Right forelimb (tissue), 1 donor: ENCODE results near the gene NOM1.
"Not testable (repeated sequence)": the region's sequence is repeated elsewhere in the genome, so short reads cannot be mapped to it uniquely, and the experiment has no call there.

Source experiments
- DNase-seq: peaks from one replicate; pipeline ENCODE4 v3.0.0-alpha.2; 2018

The NOM1 gene, protein sequence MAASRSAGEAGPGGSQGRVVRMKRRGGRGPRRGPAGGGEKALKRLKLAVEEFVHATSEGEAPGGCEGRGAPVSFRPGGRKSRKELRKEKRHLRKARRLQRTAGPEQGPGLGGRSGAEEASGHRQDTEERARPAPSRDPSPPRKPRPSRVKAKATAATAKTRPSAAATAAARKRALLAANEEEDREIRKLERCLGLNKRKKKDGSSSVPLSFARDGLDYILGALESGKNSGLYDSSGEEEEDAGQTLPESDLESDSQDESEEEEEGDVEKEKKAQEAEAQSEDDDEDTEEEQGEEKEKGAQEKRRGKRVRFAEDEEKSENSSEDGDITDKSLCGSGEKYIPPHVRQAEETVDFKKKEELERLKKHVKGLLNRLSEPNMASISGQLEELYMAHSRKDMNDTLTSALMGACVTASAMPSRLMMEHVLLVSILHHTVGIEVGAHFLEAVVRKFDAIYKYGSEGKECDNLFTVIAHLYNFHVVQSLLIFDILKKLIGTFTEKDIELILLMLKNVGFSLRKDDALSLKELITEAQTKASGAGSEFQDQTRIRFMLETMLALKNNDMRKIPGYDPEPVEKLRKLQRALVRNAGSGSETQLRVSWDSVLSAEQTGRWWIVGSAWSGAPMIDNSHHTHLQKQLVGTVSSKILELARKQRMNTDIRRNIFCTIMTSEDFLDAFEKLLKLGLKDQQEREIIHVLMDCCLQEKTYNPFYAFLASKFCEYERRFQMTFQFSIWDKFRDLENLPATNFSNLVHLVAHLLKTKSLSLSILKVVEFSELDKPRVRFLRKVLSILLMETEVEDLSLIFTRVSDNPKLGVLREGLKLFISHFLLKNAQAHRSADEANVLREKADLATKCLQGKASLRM

DNA sequence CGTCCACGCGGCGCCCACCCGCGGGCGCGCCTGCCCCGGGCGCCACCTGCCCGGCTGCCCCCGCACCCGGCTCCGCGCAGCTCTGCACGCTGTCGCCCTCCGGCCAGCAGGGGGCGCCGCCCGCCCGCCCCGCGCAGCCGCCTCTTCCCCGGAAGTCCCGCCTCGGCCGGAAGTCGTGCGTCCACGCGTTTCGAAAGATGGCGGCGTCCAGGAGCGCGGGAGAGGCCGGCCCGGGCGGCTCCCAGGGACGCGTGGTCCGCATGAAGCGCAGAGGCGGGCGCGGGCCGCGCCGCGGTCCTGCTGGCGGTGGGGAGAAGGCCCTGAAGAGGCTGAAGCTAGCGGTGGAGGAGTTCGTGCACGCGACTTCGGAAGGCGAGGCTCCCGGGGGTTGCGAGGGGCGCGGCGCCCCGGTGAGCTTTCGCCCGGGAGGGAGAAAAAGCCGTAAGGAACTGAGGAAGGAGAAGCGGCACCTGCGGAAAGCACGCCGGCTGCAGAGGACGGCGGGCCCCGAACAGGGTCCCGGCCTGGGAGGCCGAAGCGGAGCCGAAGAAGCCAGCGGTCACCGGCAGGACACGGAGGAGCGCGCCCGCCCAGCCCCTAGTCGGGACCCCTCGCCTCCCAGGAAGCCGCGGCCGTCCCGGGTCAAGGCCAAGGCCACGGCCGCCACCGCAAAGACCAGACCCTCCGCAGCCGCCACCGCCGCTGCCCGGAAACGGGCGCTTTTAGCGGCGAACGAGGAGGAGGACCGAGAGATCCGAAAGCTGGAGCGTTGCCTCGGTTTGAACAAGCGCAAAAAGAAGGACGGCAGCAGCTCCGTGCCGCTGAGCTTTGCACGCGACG is at the start of gene NOM1:
TSS of gene NOM1 (plus strand) at position 172 of the 840 bp plus-strand sequence. CDS start at position 198, 26 bp downstream.
- peak; percentile 95 for DNase-seq

DNA sequence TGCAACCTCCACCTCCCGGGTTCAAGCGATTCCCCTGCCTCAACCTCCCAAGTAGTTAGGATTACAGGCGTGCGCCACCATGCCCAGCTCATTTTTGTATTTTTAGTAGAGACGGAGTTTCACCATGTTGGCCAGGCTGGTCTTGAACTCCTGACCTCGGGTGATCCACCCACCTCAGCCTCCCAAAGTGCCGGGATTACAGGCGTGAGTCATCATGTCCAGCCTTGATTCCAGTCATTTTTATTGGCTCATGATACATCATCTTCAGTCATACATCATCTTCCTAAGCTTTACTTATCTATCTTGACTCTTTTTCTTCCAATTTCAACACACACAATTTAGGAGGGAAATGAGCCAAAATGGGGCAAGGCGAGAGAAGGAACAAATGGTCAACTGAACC is 49.4 kb upstream of the NOM1 start:
- not testable (repeated sequence) for DNase-seq

DNA sequence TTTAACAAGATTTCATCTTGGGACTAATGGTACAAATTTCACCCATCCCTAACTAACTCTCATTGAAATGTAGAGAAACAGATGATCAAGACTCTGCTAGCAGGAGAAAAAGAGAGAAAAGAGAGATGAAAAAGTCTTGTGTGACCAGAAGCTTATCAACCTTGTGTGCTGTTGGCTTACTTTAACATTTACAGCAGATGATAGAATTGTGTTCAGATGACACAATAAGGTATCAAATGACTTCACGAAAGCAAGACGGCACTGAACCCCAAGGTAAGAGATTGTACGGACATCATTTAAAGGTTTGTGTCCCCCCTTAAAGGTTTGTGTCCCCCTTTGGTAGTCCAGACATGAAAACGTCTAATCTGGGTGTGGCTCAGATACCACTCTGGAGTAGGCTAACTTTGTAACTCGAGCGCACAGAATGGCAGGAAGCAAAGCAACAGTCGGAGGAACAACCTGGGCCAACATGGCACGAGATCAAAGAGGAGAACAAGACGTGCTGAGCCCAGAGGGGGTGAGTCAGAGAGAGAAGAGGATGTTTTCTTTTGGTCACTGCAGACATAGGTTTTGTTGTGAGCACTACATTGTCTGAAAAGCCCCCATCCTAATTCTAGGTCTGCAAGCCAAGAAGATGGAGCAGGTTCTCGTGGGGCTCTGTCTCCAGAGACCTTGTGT is 46.1 kb upstream of the NOM1 start:
- DNase-seq: no peak

DNA sequence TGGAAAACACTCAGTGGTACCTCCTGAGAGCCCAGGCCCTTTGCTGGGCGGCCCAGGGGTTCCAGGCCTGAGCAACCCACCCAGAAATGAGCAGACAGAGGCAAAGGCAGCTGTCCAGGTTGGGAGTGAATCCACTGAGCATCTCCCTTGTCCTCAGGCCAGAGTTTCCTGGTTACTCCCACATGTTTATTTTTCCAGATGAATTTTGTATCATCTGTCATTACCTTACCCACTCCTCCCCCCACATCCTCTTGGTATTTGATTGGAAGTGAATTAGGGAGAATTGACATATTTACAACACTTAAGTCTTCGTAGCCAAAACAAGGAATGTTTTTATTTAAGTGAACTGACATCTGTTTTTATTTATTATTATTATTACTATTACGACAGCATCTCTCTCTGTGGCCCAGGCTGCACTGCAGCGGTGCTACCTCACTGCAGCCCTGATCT is 43.3 kb upstream of the NOM1 start:
- peak; percentile 54 for DNase-seq

DNA sequence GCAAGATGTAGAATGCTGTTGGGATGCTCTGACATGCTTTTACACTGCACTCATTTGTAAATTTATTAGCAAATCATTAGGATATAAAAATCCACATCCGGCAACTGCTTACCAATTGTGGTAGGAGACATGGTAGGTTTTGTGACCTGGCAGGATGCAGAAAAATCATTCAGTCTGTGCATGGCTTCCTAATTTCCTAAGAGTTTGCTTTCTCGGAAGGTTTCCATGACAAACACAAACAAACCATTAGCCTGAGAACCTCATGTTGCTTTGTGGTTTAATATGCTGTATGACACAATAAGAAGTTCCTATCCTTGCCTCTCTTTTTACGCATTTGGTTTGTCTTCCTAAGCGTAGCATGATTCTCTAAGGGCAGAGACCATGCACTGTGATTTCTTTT is 41.9 kb upstream of the NOM1 start:
- no peak for DNase-seq

DNA sequence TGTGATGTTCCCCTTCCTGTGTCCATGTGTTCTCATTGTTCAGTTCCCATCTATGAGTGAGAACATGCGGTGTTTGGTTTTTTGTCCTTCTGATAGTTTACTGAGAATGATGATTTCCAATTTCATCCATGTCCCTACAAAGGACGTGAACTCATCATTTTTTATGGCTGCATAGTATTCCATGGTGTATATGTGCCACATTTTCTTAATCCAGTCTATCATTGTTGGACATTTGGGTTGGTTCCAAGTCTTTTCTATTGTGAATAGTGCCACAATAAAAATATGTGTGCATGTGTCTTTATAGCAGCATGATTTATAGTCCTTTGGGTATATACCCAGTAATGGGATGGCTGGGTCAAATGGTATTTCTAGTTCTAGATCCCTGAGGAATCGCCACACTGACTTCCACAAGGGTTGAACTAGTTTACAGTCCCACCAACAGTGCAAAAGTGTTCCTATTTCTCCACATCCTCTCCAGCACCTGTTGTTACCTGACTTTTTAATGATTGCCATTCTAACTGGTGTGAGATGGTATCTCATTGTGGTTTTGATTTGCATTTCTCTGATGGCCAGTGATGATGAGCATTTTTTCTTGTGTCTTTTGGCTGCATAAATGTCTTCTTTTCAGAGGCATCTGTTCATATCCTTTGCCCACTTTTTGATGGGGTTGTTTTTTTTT is 39.8 kb upstream of the NOM1 start:
- DNase-seq: not testable (repeated sequence)

DNA sequence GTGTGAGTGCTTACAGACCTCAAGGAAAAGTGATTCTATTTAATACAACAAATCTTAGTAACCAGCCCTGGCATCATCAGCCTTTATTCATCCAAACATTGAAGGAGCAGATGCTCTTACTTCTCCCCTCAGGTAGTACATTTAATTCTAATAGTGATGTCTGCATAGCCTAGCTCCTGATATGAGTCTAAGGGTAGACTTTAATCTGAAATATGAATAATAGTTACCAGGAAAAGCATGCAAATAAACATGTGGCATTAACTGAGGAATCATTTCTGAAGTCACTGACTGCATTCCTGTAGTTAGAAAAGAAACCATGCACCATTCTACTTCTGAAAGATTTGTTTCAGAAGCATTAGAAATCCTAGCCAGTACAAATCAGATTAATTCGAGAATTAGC is 30.9 kb upstream of the NOM1 start:
- no peak for DNase-seq

DNA sequence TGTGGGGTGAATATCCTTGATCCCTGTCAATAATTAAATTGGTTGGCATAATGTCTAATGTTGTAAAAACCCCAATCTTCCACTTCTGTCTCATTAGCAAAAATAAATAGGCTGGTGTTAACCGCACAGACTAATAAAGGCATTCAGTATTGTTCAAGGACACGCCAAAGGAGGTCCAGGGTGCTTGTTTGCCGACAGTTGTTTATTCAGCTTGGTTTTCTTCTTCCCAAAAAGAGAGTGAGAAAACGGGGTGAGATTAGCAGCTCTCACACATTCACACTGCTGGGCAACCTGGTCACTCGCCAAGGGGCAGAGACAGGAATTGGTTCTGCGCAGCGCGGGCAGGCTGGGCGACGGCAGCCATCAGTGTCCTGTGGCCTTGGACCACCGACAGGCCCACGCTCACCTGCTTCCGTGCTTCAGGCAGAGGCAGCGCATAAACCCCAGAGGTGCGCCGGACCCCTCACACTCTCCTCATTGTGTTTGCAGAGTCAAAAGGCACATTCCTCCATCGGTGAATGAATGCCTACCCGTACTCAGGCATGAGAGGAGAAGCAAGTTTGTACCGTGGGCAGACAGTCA is 30.3 kb upstream of the NOM1 start:
- DNase-seq: no peak

DNA sequence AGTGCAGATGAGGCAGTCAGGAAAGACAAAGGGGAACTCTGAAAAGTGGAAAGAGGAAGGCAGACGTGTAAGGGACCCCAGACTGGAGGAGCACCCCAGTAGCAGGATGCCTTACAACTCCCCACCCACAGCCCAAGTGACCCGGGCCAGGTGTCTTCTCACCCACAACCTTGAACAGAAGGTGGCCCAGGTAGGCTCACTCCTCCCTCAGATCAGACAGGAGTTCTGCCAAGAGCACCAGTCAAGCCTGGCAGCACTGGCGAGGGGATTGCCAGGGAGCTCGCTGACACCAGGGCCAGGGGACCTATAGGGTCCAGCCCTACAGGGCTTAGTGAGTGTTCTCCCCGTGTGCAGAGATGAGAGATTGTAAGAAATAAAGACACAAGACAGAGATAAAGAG is 29.4 kb upstream of the NOM1 start:
- no peak for DNase-seq

DNA sequence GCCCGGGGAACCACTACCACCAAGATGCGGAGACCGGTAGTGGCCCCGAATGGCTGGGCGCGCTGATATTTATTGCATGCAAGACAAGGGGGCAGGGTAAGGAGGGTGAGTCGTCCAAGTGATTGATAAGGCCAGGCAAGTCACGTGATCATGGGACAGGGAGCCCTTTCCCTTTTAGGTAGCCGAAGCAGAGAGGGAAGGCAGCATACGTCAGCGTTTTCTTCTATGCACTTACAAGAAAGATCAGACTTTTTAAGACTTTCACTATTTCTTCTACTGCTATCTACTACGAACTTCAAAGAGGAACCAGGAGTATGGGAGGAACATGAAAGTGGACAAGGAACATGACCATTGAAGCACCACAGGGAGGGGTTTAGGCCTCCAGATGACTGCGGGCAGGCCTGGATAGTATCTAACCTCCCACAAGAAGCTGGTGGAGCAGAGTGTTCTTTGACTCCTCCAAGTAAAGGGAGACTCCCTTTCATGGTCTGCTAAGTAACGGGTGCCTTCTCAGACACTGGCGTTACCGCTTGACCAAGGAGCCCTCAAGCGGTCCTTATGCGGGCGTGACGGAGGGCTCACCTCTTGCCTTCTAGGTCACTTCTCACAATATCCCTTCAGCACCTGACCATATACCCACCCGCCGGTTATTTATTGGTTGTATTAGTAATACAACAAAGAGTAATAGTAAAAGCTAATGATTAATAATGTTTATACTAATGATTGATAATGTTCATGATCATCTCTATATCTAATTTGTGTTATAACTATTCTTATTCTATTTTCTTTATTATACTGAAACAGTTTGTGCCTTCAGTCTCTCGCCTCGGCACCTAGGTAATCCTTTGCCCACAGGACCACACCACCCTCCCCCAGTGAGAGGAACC is 28.8 kb upstream of the NOM1 start:
- not testable (repeated sequence) for DNase-seq

DNA sequence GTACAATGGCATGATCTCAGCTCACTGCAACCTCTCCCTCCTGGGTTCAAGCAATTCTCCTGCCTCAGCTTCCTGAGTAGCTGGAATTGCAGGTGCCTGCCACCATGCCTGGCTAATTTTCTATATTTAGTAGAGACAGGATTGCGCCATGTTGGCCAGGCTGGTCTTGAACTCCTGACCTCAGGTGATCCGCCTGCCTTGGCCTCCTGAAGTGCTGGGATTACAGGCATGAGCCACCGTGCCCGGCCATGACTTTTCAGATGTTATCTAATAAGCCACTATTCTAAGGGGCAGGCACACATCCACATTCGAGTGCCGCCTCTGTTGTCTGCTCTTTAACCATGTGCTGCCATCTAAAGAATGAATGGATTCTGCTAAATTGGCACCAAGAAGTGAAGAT is 27.2 kb upstream of the NOM1 start:
- not testable (repeated sequence) for DNase-seq

DNA sequence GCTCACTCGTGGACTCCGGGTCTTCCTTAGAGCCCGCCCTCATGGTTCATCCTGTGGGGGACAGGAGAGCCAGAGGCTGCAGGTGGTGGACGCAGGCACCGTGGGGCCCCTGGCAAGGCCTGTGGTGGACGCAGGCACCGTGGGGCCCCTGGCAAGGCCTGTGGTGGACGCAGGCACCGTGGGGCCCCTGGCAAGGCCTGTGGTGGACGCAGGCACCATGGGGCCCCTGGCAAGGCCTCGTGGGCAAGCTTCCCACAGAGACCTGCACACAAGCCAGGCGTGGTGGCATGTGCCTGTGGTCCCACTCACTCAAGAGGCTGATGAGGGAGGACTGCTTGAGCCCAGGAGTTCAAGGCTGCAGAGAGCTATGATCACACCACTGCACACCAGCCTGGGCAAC is 23.7 kb upstream of the NOM1 start:
- DNase-seq: not testable (repeated sequence)

DNA sequence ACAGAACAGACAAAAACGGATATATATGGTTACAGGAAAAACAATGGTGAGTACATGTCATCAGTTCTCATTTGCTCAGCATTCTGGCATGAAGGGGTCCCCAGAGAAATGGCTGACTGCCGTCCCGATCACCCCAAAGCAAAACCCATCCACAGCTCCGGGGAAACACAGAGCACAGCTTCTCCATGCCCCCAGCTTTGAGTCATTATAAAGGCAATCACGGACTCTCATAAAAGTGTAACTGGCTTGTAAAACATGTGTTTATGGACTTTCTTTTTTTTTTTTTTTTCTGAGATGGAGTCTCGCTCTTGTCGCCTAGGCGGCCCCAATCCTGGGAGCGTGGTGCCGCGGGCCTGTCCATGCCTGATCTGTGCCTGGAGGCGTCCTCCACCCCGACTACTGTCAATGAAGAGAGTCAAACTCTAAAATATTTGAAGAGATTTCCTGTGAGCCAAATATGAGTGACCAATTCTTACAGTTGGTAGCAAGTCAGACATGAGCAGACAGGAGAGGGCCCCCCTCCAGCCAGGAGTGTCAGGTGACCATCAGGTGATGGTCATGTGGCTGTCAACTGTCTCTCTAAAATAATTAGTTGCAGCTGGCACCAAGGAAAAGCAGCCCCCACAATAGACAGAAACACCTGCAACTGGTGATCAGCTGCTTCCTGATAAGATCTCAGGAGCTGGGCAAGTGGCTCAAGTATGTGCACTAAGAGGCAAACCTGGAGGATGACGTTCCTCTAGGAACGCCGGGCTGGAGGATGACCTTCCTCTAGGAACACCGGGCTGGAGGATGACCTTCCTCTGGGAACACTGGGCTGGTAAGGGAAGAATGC is 21.7 kb upstream of the NOM1 start:
- DNase-seq: no peak

DNA sequence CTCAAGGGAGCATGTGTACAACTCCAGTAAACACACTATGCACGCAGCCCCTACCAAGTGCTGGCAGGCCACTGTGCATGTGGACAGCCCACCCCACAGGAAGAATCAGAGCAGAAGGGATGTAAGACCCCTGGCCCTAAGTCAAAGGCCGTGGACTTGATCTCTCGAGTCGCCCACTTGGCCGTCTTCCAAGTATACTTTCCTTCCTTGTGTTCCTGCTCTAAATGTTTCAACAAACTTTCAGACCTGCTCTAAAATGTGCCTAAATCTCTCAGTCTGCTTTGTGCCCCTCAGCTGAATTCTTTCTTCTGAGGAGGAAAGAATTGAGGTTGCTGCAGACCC is 21.1 kb upstream of the NOM1 start:
- no peak for DNase-seq

DNA sequence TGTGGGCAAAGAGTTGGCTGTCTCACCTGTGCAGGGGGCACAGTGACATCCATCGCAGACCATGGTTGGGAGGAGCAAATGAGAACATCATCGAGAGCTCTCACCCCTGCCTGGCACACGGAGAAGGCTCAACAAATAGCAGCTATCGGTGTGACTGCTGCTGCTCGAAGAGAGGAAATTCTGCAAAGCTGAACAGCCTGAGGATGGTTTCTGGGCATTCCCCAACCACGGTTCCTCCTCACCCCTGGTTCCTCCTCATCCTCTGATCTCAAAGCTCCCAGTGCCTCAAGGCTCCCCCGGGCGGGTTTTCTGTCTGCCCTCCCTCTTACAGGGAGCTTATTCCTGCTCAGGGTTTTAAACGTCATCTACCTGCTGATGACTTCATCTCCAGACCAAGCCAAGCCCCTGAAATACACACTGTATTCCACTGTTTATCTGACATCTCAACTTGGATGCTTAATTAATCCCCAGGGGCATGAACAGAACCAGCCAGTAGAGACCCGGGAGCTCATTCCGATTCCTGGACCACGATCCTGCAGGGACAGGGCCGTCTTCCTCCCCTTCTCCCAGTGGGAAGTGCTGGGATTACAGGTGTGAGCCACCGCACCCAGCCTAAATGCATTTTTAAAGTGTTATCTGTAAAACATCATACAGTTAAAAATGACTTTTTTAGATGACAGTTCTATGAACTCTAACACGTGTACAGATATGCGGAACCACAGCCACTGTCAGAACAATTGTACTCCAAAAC is 19.5 kb upstream of the NOM1 start:
- no peak for DNase-seq

DNA sequence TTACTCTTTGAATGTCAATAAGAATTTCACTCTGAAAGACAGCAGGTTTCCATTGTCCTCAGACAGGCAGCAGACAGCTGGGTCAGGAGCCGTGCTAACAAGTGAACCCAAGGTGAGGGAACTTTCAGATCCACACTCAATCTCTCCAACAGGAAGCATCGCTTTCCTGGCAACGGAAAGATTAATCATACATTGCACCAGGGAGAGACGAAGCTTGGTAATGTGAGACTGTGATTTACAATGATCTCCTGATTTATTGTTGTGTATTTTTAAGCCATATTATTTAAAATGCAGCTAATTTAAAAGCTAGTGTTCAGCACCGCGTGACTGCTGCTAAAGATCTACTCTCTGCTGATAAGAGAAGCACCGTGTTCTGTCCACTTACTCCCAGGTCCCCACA is 17.5 kb upstream of the NOM1 start:
- no peak for DNase-seq

DNA sequence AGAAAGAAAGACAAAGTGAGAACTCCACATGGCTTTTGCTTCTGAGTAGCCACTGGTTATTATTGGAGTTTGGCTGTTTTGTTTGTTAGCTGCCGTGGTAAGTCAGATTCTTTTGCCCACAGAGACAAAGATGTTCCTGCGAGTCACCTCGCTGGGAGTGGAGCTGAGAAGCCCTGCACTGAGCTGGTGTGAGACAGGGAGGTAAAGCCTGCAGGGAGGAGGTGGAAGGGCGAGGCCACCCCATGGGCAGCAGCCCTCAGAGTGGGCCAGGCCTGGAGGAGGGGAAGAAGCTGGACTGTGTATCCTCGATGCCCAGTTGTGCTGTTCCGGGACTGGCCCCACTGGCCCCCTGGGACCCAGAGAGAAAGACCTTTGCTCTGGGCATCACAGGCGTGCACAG is 14.3 kb upstream of the NOM1 start:
- no peak for DNase-seq

DNA sequence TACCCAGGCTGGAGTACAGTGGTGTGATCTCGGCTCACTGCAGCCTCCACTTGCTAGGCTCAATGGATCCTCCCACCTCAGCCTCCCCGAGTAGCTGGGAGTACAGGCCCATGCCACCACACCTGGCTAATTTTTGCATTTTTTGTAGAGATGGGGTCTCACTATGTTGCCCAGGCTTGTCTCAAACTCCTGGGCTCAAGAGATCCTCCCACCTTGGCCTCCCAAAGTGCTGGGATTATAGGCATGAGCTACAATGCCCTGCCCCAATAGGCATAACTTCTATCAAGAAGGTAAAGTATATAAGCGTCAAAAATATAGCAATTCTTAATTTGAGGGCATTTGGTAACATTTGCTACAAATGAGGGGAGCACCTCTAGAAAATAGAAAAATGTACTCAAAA is 12.7 kb upstream of the NOM1 start:
- not testable (repeated sequence) for DNase-seq
